Measurements from ENCODE around the gene ADH1B. TPM values are rescaled to one million over a fixed set of nuclear protein-coding genes. Genes with fewer than 3 reads are reported as not detected.

Gene ADH1B
- total and polyA plus RNA-seq, 9 of the 15 experiments (the other 6 are each of a cell fraction or from before 2014, with no cell fraction given) = 0.71 TPM; not detected in 8

DNA sequence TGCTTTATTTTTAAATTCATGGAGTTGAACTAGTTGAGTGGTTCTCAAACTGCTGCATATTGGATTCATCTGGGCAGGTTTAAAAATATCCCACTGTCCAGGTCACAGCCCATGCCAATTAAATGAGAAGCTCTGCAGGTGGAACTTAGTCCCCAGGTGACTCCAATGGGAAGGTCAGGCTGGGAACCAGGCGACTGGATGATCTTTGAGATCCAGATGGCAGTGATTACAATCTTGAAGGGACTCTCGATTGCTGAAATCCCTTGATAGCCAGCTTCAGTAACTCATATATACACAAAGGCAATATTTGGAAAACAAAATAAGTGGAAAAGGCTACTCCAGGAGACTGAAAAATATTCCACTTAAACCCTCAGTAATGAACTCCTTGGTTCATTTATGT is 38.5 kb downstream of the ADH1B start:
- ATAC-seq = no peak
- BruUV-seq (replicated peaks) = no TSS peak

More for the DNA sequence above, 38.5 kb downstream of the ADH1B start:
- H3K4me1 ChIP-seq (replicated peaks in 1 of 2; ENCODE audit: control insufficient read depth in 2 of 2, insufficient read depth in 2 of 2, low read length in 2 of 2) = no peaks in the 10 kb centered on the region
- CTCF ChIA-PET (ENCODE audit: low intra/inter-chr PET ratio) = no interaction called here
- H3K9me3 ChIP-seq (replicated peaks; ENCODE audit: control insufficient read depth, insufficient read depth, low read depth, low read length) = no peaks in the 10 kb centered on the region
- no peak overlapping the region for H3K27ac ChIP-seq (ENCODE audit: extremely low read depth, low read depth, low read length)
- TF ChIP-seq, protein P1, sequence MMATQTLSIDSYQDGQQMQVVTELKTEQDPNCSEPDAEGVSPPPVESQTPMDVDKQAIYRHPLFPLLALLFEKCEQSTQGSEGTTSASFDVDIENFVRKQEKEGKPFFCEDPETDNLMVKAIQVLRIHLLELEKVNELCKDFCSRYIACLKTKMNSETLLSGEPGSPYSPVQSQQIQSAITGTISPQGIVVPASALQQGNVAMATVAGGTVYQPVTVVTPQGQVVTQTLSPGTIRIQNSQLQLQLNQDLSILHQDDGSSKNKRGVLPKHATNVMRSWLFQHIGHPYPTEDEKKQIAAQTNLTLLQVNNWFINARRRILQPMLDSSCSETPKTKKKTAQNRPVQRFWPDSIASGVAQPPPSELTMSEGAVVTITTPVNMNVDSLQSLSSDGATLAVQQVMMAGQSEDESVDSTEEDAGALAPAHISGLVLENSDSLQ (IDR thresholded peaks at IDR 0.05) = no peak
- no peak for TF ChIP-seq MED1 (CRISPR knock-in tag; IDR thresholded peaks at IDR 0.05; ENCODE audit: borderline replicate concordance)
- no peak for TF ChIP-seq ATF1 (CRISPR knock-in tag; IDR thresholded peaks at IDR 0.05)
- no peak for TF ChIP-seq ATF1 (tag; IDR thresholded peaks at IDR 0.05)
- TF ChIP-seq, protein P2, sequence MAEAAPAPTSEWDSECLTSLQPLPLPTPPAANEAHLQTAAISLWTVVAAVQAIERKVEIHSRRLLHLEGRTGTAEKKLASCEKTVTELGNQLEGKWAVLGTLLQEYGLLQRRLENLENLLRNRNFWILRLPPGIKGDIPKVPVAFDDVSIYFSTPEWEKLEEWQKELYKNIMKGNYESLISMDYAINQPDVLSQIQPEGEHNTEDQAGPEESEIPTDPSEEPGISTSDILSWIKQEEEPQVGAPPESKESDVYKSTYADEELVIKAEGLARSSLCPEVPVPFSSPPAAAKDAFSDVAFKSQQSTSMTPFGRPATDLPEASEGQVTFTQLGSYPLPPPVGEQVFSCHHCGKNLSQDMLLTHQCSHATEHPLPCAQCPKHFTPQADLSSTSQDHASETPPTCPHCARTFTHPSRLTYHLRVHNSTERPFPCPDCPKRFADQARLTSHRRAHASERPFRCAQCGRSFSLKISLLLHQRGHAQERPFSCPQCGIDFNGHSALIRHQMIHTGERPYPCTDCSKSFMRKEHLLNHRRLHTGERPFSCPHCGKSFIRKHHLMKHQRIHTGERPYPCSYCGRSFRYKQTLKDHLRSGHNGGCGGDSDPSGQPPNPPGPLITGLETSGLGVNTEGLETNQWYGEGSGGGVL (CRISPR knock-in tag; IDR thresholded peaks at IDR 0.05) = no peak
- no peak for TF ChIP-seq TFAM (CRISPR knock-in tag; conservative IDR thresholded peaks at IDR 0.05)
- TF ChIP-seq, protein P3, sequence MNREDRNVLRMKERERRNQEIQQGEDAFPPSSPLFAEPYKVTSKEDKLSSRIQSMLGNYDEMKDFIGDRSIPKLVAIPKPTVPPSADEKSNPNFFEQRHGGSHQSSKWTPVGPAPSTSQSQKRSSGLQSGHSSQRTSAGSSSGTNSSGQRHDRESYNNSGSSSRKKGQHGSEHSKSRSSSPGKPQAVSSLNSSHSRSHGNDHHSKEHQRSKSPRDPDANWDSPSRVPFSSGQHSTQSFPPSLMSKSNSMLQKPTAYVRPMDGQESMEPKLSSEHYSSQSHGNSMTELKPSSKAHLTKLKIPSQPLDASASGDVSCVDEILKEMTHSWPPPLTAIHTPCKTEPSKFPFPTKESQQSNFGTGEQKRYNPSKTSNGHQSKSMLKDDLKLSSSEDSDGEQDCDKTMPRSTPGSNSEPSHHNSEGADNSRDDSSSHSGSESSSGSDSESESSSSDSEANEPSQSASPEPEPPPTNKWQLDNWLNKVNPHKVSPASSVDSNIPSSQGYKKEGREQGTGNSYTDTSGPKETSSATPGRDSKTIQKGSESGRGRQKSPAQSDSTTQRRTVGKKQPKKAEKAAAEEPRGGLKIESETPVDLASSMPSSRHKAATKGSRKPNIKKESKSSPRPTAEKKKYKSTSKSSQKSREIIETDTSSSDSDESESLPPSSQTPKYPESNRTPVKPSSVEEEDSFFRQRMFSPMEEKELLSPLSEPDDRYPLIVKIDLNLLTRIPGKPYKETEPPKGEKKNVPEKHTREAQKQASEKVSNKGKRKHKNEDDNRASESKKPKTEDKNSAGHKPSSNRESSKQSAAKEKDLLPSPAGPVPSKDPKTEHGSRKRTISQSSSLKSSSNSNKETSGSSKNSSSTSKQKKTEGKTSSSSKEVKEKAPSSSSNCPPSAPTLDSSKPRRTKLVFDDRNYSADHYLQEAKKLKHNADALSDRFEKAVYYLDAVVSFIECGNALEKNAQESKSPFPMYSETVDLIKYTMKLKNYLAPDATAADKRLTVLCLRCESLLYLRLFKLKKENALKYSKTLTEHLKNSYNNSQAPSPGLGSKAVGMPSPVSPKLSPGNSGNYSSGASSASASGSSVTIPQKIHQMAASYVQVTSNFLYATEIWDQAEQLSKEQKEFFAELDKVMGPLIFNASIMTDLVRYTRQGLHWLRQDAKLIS (CRISPR knock-in tag; IDR thresholded peaks at IDR 0.05) = no peak
- no peak for TF ChIP-seq RFX5 (IDR thresholded peaks at IDR 0.05; ENCODE audit: low read depth, low read length)
- TF ChIP-seq, protein P4, sequence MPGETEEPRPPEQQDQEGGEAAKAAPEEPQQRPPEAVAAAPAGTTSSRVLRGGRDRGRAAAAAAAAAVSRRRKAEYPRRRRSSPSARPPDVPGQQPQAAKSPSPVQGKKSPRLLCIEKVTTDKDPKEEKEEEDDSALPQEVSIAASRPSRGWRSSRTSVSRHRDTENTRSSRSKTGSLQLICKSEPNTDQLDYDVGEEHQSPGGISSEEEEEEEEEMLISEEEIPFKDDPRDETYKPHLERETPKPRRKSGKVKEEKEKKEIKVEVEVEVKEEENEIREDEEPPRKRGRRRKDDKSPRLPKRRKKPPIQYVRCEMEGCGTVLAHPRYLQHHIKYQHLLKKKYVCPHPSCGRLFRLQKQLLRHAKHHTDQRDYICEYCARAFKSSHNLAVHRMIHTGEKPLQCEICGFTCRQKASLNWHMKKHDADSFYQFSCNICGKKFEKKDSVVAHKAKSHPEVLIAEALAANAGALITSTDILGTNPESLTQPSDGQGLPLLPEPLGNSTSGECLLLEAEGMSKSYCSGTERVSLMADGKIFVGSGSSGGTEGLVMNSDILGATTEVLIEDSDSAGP (CRISPR knock-in tag; IDR thresholded peaks at IDR 0.05) = no peak
- no peak for TF ChIP-seq TCF3 (CRISPR knock-in tag; IDR thresholded peaks at IDR 0.05)
- TF ChIP-seq KDM4B (IDR thresholded peaks at IDR 0.05; ENCODE audit: borderline replicate concordance in 2 of 2, low read depth in 1 of 2) = no peak
- no peak overlapping the region for H3K9ac ChIP-seq (ENCODE audit: insufficient read depth in 1 of 2, low read depth in 2 of 2, low read length in 2 of 2)
- in situ Hi-C loops (cut with MboI) (no loop called here), intact Hi-C loops (cut with micrococcal nuclease) (no loop called here)
- no peaks in the 10 kb centered on the region for H3K9me1 ChIP-seq (ENCODE audit: control insufficient read depth, insufficient read depth, low read length)
- no peaks in the 10 kb centered on the region for H3K27me3 ChIP-seq (ENCODE audit: control insufficient read depth in 2 of 2, insufficient read depth in 2 of 2, low read length in 2 of 2)
- H3K4me3 ChIP-seq = no peak overlapping the region
- DNase-seq (ENCODE audit: extremely low read depth in 1 of 4, low spot score in 3 of 4) (no peak), FAIRE-seq (no peak)
- H4K20me1 ChIP-seq (replicated peaks; ENCODE audit: control insufficient read depth, insufficient read depth, low read length) = no peaks in the 10 kb centered on the region
- H3K36me3 ChIP-seq (ENCODE audit: control insufficient read depth, insufficient read depth, low read length) = no peaks in the 10 kb centered on the region
- no peak overlapping the region for H3K4me2 ChIP-seq (ENCODE audit: insufficient read depth, low read length)
- 0% methylated on average over 2 of the region's 2 CpGs for WGBS (ENCODE audit: insufficient coverage, low coverage, missing lambda C conversion rate)
- no peak overlapping the region for H2AFZ ChIP-seq (ENCODE audit: low read depth, low read length)
- POLR2A ChIA-PET = no interaction called here
- no peaks in the 10 kb centered on the region for H3K79me2 ChIP-seq (ENCODE audit: control insufficient read depth, insufficient read depth, low read length)

Data from K562 (cell line).